Activated T-helper 9 cell treated with anti-CD3 and anti-CD28 coated beads, Interleukin-2, amount 50 U/mL, for 16 hours (primary cell): ENCODE measurements around the gene WIPF3.
"Not testable (repeated sequence)": the region's sequence is repeated elsewhere in the genome, so short reads cannot be mapped to it uniquely, and the experiment has no call there.

Experiments used
- DNase-seq: peaks from one replicate; pipeline ENCODE4 v3.0.0-alpha.2; 2020; ENCODE audit warnings: low read depth

WIPF3 gene

DNA sequence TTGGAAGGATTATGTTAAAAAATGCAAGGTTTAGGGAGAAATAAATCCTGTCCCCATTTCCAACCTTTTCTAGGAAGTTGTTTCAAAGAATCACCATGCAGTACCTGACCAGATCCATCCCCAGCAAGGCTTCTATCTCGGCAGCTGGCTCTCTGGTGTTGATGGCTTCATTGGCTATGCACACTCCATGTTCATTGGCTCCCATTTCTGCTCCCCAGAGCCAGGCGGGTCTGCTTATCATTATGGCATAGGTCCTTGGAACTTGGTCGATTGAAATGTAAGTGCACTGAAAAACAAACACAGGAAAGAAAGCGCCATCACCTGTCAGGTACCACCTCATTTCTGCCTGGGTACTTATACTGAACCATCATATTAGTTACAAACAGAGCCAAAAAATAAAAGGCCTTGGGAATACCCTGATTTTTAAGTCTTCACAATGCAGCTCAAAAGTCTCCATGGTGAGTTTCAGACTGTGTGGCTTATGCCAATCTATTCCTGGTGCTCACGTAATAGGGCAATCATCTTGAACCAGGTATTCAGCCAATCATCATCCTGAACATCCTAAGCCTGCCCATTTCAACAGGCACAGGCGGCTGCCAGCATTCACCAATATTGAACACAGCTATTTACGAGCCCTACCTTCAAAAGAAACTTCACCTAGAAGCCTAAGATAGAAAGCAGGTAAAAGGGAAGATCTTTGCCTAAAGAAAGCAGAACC is 148.9 kb downstream of the WIPF3 start:
- DNase-seq: no peak

DNA sequence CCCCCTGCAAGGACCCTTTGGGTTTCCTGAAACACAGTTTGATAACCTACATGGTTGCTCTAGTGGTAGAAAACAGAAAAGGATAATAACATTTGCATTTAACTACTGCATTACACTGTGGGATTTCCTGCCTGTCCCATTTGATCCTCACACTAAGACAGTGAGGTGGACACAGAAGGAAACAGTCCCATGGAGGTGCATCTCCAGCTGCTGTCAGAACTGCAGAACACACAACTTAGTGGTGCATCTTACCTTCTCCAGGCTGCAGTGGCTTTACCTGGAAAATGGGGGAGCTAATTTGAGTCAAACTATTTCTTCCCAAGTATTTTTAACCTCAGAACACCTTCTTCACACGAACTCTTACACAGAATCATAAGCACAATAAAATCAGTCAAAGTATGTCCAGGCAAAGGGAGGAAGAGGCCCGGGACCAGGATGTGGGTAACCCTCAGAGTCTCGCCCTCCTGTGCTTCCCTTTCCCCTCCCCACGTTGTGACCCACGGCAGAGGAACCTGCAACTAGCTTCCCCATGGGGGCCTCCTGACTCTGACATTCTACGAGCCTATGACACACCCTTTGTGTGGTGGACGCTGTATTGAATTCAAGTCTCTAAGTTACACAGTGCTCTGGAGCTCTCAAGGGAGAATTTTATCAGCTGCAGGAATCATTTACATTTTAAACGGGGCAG is 149.6 kb downstream of the WIPF3 start:
- DNase-seq: no peak

DNA sequence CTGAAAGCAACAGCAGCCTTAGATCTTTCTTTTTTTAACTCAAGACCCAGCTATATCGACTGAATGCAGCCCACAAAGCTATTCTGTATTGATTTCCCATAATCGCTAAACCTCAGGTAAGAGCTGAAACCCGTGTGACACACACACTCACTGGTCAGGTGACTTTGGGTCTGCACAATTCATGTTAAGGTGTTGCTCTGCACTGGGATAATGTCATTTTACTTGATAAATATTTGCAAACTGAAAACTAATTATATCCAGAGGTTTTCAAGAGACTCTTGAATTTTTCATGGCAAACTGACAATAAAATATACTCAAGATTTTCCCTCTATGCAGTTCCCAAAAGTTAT is 150.2 kb downstream of the WIPF3 start:
- DNase-seq: no peak

DNA sequence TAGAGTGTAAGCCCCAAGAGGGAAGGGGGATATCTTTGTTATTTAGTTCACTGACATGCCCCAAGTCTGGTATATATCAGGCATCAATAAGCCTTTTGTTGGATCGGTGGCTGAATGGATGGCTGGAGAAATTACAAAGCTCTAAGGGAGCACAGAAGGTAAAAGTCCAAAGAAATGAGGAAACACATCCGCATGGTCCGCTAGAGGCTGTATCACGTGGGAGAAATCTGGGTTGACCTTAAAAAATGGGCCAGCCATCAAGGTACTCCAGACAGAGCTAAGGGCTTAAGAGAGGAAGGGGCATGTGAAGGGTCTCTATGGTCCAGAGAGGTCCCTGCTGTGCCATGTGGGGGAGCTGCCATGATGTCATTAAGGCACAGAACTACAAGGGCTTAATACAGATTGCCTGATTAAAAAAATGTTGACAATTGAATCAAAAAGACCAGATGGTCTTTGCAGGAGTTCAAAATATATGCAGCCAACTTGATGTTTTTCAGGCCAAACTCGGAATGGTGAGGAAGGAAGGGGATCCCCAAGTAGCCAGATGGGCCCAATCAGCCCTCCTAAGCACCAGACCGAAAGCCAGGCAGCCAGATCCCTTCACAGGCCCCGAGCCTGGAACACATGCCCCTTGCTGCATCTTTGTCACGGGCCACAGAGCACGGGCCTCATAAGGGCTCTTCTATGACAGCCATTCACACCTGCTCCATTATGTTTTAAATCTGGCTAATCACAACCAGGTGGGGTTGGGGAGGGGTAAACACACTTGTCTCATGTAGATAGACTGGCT is 151.4 kb downstream of the WIPF3 start:
- no peak for DNase-seq

DNA sequence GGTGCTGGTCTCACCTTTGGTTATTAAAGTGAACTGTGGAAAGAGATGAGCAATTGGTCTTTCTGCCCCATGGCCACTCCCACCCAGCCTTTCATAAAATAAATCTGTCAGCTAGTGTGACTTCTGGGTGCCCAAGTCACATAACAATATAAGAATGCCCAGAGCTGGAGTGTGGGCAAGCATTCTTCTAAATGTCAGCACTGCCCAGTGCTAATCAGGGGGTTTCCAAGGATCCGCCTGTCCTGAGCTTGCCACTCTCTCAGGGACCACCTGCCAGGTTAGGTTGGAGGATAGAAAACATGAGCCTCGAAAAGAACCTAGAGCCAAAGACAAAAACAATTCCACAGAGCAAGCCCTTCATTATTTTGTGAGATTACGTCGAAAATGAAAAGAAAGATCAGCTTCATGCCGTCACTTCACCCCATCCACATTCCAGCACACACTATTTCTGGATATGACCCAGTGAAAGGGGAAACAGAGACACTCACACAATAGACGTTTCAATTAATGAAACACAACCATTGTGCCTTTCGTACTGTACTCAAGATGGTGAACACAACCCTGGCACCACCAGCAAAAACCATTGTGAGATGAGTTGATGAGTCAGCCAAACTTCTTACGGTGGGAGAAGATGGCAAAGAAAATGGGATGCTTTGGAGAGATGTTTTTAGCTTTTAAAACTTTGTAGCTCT is 152.5 kb downstream of the WIPF3 start:
- no peak for DNase-seq

DNA sequence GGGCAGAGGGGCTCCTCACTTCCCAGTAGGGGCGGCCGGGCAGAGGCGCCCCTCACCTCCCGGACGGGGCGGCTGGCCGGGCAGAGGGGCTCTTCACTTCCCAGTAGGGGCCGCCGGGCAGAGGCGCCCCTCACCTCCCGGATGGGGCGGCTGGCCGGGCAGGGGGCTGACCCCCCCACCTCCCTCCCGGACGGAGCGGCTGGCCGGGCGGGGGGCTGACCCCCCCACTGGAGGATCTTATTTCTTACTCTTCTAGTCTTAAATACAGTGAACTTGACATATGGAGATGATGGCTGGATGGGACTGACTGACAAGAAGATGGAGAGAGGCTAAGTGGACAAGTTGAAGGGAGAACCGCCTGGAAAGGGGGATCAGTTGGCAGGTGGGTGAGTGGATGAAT is 155.3 kb downstream of the WIPF3 start:
- not testable (repeated sequence) for DNase-seq

DNA sequence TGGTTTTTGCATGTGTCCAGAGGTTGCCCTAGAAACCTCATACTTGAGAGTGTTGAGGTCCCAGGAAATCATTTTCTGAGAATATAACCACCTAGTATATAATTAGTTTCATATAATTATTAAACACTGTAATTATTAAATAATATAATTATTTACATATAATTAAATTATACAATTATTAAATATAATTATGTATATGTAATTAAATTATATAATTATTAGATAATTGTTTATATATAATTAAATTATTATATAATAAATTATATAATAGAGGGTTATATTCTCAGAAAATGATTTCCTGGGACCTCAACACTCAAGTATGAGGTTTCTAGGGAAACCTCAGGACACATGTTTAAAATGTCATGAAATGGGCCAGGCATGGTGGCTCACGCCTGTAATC is 155.7 kb downstream of the WIPF3 start:
- DNase-seq: no peak

DNA sequence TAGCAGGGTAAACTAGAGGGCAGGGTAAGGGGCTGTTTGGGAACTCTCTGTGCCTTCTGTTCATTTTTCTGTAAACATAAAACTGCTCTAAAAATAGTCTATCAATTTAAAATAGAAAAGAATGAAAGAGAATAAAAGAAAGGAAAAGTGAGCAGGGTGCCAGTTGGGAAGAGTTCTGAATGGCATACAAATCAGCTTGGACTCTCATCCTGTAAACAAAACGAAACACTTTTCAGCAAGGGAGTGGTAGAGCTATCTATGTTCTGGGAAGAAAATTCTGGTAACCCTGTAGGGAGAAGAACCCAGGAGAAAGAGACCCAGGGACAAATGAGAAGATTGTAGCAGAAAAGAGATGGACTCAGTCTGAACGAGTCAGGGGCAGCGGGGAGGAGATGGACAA is 158.7 kb downstream of the WIPF3 start:
- DNase-seq: no peak
